Psoas muscle (tissue), 8 donors: ENCODE data around the gene LRCH2. TPM values are rescaled to one million over a fixed set of nuclear protein-coding genes. Genes with fewer than 3 reads are reported as not detected.
"Not testable (repeated sequence)": the region's sequence is repeated elsewhere in the genome, so short reads cannot be mapped to it uniquely, and the experiment has no call there.

Source experiments
- ATAC-seq, 4 donors: fragments of 200-7000 bp; cut with Tn5 transposase; one replicate each; pipeline ENCODE4 v1.9.1; 2020; ENCODE audit warnings: moderate library complexity in 3 of 4, mild to moderate bottlenecking in 2 of 4
- DNase-seq, 2 donors: peaks; one replicate each; pipeline ENCODE4 v3.0.0-alpha.2; 2020
- H3K27ac ChIP-seq: fragments of 200-600 bp; one replicate; pipeline ENCODE4 v1.8.0; 2022
- H3K27me3 ChIP-seq, 3 donors: fragments of 200-600 bp in 1 of 3; one replicate each; pipeline versions ENCODE4 v1.6.1 to v1.8.0; 2013 to 2022; ENCODE audit warnings: low read length in 2 of 3, mild to moderate bottlenecking in 2 of 3, moderate library complexity in 1 of 3; ENCODE audit not compliant: insufficient read depth in 3 of 3
- H3K36me3 ChIP-seq, 2 donors: fragments of 200-600 bp in 1 of 2; one replicate each; pipeline versions ENCODE4 v1.6.1 to v1.8.0; 2013 to 2022; ENCODE audit warnings: low read depth in 1 of 2, mild to moderate bottlenecking in 1 of 2, moderate library complexity in 1 of 2; ENCODE audit not compliant: insufficient read depth in 1 of 2
- H3K4me1 ChIP-seq: fragments of 200-600 bp; one replicate; pipeline ENCODE4 v1.8.0; 2022
- H3K4me3 ChIP-seq: fragments of 200-600 bp; one replicate; pipeline ENCODE4 v1.8.0; 2022; ENCODE audit warnings: mild to moderate bottlenecking
- H3K9me3 ChIP-seq: fragments of 200-600 bp; one replicate; pipeline ENCODE4 v1.8.0; 2022
- CTCF ChIP-seq: fragments of 200-600 bp; IDR thresholded peaks from one replicate; pipeline ENCODE4 v1.8.0; 2022; ENCODE audit warnings: antibody characterized with exemption
- WGBS, 3 donors: extraction: QIAGEN DNeasy Blood & Tissue Kit; methylation state at CpG; one replicate each; pipeline versions ENCODE4 v1.1.6 to v1.1.7; 2013; 5-methylcytosine and 5-hydroxymethylcytosine counted together
- intact Hi-C, 2 donors: fragments of 100-400 bp; cut with DNase I; formaldehyde crosslinking; loops; one replicate each; pipeline versions ENCODE4 v1.11.0 to v1.14.2; 2022
- polyA plus RNA-seq, 3 donors: library from polyadenylated mRNA; stranded (reverse); fragments of 200-250 nt; gene quantifications; one replicate each; pipeline ENCODE4 v1.2.3, GENCODE V29; 2013
- total RNA-seq, 4 donors: library from RNA; stranded (reverse); fragmentation: NEBNext Ultra II Directional in 2 of 4; extraction: Animal tissue kit (Norgen Biotek cat#: 25700) in 2 of 4; gene quantifications; one replicate each; pipeline versions ENCODE4 v1.2.1 to v1.2.4, GENCODE V29; 2021 to 2023
- donor health status: healthy with polysubstance abuse.
- donor health status: DM: no; HTN: no; CAD: no; lungs with moderate emphysema.
- donor health status: Bipolar disorder and iron deficiency.
- donor health status: healthy.
- donor health status: DM: yes; HTN: yes; CAD: no.
- donor health status: DM: no; HTN: no; CAD: no.
- donor health status: DM: no; HTN: no; CAD: no.
- donor health status: DM: yes; HTN: yes; CAD: no.

The LRCH2 gene
- total and polyA plus RNA-seq, 7 donors, result 0.22 to 1.0 (median 0.35) TPM

GRCh38 chrX:115232933-115233496, 881 bp downstream of the LRCH2 start:
- ATAC-seq (no peak), DNase-seq (no peak)
- Histone ChIP-seq H3K36me3 (no peaks in the 10 kb centered on the region), H3K27ac (no peak overlapping the region), H3K4me1 (no peaks in the 10 kb centered on the region), H3K27me3 (peaks cover 0 to 56% (median 0%) of the 10 kb centered on the region in 3 donors), H3K9me3 (no peaks in the 10 kb centered on the region), H3K4me3 (peak overlapping the region; percentile 57)
- no peak for TF ChIP-seq CTCF
- intact Hi-C loops, result no loop called here
- 2 to 19% (median 6%) methylated on average over 6 of the region's 6 CpGs for WGBS, 3 donors

GRCh38 chrX:115229337-115230003, 4.4 kb downstream of the LRCH2 start:
- no peak for DNase-seq
- peaks cover 0 to 54% (median 0%) of the 10 kb centered on the region in 3 donors for H3K27me3 ChIP-seq
- H3K9me3 ChIP-seq, result no peaks in the 10 kb centered on the region
- no peaks in the 10 kb centered on the region for H3K36me3 ChIP-seq
- no peaks in the 10 kb centered on the region for H3K4me1 ChIP-seq
- no peak for ATAC-seq
- intact Hi-C loops, result no loop called here
- no peak for TF ChIP-seq CTCF
- H3K4me3 ChIP-seq, result no peak overlapping the region
- no peak overlapping the region for H3K27ac ChIP-seq
- WGBS, 3 donors, result 24 to 43% (median 28%) methylated on average over 4 of the region's 4 CpGs

GRCh38 chrX:115226929-115227328, 7.0 kb downstream of the LRCH2 start:
- DNase-seq (no peak), ATAC-seq (no peak)
- WGBS, 3 donors, result 0 to 29% (median 8%) methylated on average over 1 of the region's 1 CpG
- peak; percentile 20 for TF ChIP-seq CTCF
- Histone ChIP-seq H3K36me3 (no peaks in the 10 kb centered on the region), H3K4me3 (no peak overlapping the region), H3K4me1 (no peaks in the 10 kb centered on the region), H3K9me3 (no peaks in the 10 kb centered on the region), H3K27me3 (peaks cover 0 to 44% (median 0%) of the 10 kb centered on the region in 3 donors), H3K27ac (no peak overlapping the region)
- intact Hi-C loops, result no loop called here

GRCh38 chrX:115217346-115217745, 16.6 kb downstream of the LRCH2 start:
- H3K9me3 ChIP-seq, intact Hi-C loops, DNase-seq, H3K36me3 ChIP-seq, H3K27ac ChIP-seq, H3K4me3 ChIP-seq, H3K4me1 ChIP-seq, ATAC-seq: not testable (repeated sequence)
- WGBS, 3 donors, result 75 to 95% (median 92%) methylated on average over 4 of the region's 4 CpGs
- H3K27me3 ChIP-seq, result peaks cover 0 to 23% (median 0%) of the 10 kb centered on the region in 3 donors

- no peak overlapping the region for H3K27ac ChIP-seq
- no peaks in the 10 kb centered on the region for H3K36me3 ChIP-seq
- H3K9me3 ChIP-seq, result no peaks in the 10 kb centered on the region
- H3K4me1 ChIP-seq, result no peaks in the 10 kb centered on the region
- H3K4me3 ChIP-seq, result no peak overlapping the region
- no peak for TF ChIP-seq CTCF
- no peak for DNase-seq
- peaks cover 0 to 32% (median 0%) of the 10 kb centered on the region in 3 donors for H3K27me3 ChIP-seq
- 59 to 69% (median 63%) methylated on average over 3 of the region's 3 CpGs for WGBS, 3 donors
- ATAC-seq, result no peak
- intact Hi-C loops, result no loop called here
Observed at GRCh38 chrX:115214605-115215004, 19.3 kb downstream of the LRCH2 start.
